T-helper 1 cell (primary cell): ENCODE results near the gene CARMIL1.

Experiments used
- DNase-seq, 5 donors: peaks; one replicate each; pipeline ENCODE4 v3.0.0-alpha.2; 2012 to 2020

The CARMIL1 gene

GRCh38 chr6:25449774-25450173 lies 170.6 kb downstream of the CARMIL1 start:
- DNase-seq, result no peak

GRCh38 chr6:25450469-25451198 lies 171.5 kb downstream of the CARMIL1 start:
- no peak for DNase-seq

GRCh38 chr6:25452031-25452430 lies 172.9 kb downstream of the CARMIL1 start:
- no peak for DNase-seq

- DNase-seq, result no peak
Observed at GRCh38 chr6:25453288-25453687, 174.1 kb downstream of the CARMIL1 start.

GRCh38 chr6:25454136-25454535 lies 175.0 kb downstream of the CARMIL1 start:
- no peak for DNase-seq

- DNase-seq, result no peak
Observed at GRCh38 chr6:25456249-25457040, 177.3 kb downstream of the CARMIL1 start.

- DNase-seq, result no peak
Observed at GRCh38 chr6:25457516-25457915, 178.3 kb downstream of the CARMIL1 start.

- no peak for DNase-seq
Observed at GRCh38 chr6:25458485-25458884, 179.3 kb downstream of the CARMIL1 start.

- DNase-seq, result no peak
Observed at GRCh38 chr6:25462235-25462897, 183.2 kb downstream of the CARMIL1 start.

GRCh38 chr6:25463441-25463840 lies 184.3 kb downstream of the CARMIL1 start:
- no peak for DNase-seq

- no peak for DNase-seq
Observed at GRCh38 chr6:25464225-25464624, 185.1 kb downstream of the CARMIL1 start.

GRCh38 chr6:25465941-25466340 lies 186.8 kb downstream of the CARMIL1 start:
- no peak for DNase-seq

GRCh38 chr6:25468881-25469280 lies 189.7 kb downstream of the CARMIL1 start:
- no peak for DNase-seq

- DNase-seq, result no peak
Observed at GRCh38 chr6:25469797-25470388, 190.7 kb downstream of the CARMIL1 start.

GRCh38 chr6:25472306-25472705 lies 193.1 kb downstream of the CARMIL1 start:
- DNase-seq, result no peak

- DNase-seq, result no peak
Observed at GRCh38 chr6:25472906-25473305, 193.7 kb downstream of the CARMIL1 start.

- DNase-seq, result no peak
Observed at GRCh38 chr6:25473447-25473846, 194.3 kb downstream of the CARMIL1 start.

- no peak for DNase-seq
Observed at GRCh38 chr6:25476126-25476525, 197.0 kb downstream of the CARMIL1 start.

- DNase-seq, result no peak
Observed at GRCh38 chr6:25477006-25477590, 197.9 kb downstream of the CARMIL1 start.

- DNase-seq, result no peak
Observed at GRCh38 chr6:25478973-25479372, 199.8 kb downstream of the CARMIL1 start.

- no peak for DNase-seq
Observed at GRCh38 chr6:25481267-25481666, 202.1 kb downstream of the CARMIL1 start.

GRCh38 chr6:25482996-25483395 lies 203.8 kb downstream of the CARMIL1 start:
- no peak for DNase-seq

- DNase-seq, result no peak
Observed at GRCh38 chr6:25483943-25484342, 204.8 kb downstream of the CARMIL1 start.
